Measurements from ENCODE around the gene RASAL2.

Gene RASAL2

DNA sequence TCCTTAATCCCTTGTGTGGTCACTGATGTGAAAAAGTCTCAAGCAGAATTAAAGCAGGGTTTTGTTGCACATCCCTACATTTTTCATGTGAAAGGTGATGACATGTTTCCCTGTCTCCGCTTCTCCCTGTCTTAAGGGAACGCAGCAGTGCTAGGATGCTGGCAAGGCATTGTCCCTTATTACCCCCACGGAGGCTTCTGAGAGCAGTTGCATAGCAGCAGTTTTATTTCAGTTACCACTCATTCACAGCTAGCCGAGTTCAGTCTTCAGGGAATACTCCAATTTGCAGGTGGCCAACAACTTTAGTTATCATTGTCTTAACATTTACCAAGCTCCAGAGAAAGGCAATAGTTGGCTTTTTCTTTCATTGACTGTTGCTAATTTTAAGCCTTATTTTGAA, 313.8 kb downstream of the RASAL2 start:
- DNase-seq: no peak

DNA sequence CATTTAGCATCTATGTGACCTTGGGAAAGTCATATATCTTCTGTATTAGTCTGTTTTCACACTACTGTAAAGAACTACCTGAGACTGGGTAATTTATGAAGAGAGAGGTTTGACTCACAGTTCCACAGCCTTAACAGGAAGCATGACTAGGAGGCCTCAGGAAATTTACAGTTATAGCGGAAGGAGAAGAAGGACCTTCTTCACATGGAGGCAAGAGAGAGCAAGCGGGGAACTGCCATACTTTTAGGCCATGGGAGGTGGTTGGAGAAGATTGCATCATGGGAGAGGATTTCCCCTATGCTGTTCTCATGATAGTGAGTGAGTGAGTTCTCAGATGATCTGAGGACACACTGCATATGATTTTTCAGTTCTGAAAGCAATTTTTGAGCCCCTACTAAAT, 315.0 kb downstream of the RASAL2 start:
- DNase-seq: no peak

- DNase-seq: no peak
These were observed 315.6 kb downstream of the RASAL2 start for GRCh38 chr1:178409541-178409940.

DNA sequence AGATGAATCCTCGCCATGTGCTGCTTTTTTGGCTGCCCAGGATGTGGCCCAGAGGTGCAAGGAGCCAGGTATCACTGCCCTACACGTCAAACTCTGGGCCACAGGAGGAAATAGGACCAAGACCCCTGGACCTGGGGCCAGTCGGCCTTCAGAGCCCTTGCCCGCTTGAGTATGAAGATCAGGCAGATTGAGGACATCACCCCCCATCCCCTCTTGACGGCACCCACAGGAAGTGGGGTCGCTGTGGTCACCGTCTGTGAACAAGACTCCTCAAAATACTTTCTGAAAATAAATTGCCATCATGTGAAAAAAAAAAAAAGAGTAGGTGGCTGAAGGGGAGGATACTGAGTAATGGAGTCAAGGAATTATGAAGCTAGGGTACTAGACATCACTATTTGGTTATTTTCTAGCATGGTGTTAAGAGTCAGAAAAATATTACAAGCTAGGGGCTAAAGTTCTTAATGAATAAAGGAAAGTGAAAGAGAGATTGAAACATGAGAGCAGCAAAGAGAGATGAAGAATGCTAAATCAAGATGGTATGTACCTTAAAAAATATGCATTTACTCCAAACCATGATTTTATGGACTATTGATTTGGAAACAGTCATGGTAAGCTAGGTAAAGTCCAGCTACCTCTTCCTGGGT, 318.0 kb downstream of the RASAL2 start:
- DNase-seq: no peak

GRCh38 chr1:178412400-178412770, 318.5 kb downstream of the RASAL2 start:
- DNase-seq: no peak

DNA sequence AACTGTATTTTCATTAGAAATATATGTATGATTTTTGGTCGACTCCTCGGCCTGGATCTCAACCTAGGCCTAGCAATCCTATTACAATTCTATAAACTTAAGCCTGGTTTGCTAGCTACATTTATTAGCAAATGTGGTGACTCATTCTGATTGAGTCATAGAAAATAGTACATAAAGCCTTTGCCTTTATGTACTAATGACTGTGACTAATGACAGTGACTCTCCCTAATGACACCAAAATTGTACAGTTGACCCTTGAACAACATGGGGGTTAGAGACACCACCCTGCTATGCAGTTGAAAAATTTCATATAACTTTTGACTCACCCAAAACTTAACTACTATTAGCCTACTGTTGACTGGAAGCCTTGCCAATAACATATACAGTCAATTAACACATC, 324.0 kb downstream of the RASAL2 start:
- DNase-seq: no peak

- no peak for DNase-seq
These were observed 324.5 kb downstream of the RASAL2 start for GRCh38 chr1:178418284-178418955.

DNA sequence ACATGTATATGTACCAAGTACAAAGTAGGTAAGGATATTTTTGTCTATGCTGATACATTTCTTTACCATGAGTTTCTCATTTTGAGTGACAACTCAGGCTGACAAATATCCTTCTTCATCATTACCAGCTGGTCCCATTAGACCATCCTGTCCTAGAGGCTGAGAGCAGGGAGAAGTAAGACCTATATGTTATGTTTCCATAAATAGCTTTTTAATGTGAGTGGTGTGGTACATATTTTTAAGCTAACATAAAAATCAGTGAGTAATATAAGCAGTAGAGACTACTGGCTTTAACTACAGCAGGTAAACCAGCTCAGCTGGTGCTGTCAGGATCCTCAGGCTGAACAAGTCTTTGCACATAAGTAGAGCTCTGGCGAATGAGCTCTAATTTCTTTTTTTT, 340.5 kb downstream of the RASAL2 start:
- DNase-seq: no peak

DNA sequence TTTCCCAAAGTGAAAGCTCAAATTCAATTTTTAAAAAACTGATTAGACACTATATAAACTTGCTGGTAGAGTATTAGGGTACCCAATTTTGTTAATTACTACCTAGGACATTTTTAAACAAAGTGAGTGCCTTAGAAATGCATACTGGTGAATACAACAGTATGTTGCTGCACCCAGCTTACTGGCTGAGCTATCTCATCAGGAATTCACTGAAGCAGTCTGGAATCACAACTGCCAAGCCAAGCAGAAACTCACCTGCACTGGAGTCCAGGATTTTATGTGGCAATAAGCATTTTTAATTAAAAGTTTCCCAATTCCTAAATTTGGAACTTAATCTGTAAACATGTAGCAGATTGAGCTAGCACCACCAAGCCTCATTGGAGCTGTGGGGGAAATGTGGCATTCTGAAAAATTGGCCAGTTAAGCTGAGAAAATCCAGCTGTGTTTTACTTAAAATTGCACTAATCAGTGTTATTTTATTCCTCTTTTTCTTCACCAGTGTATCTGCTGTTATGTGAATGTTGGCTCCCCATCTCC, 341.1 kb downstream of the RASAL2 start:
- no peak for DNase-seq

DNA sequence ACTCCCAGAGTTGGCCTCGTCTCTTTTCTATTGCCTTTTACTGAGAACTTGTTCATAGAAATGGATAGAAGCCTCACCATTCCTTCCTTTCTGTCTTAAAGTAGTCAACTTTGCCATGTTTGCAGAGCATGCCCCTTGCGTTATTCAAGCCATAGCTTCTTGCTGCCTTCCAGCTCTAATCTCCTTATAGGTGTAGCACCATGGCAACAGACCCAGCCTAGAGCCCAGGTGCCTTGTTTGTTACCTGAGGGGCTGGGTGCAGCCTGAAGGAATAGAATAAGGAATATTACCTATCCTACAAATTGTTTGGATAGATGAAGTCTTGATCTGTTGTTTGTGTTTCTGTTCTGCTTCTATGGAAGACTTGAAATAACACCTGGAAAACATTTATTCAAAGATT, 343.0 kb downstream of the RASAL2 start:
- DNase-seq: no peak

DNA sequence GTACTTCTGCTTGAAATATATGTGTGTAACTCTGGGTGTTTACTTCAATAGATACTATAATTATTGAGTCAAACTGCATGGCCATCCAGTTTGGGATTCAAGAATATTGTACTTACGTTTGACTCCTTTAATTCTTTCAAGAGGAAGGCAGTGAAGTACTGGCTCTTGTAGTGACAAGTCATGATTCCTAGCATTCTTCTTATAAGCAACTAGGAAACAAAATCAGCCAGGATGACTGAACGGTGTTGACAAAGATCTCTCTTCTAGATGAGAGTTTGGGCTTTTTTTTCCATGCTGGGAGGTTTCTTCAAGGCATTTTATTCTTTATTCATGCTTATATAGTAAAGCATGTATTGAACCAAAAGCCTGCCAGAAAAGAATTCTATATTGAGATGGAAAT, 344.5 kb downstream of the RASAL2 start:
- DNase-seq: no peak

DNA sequence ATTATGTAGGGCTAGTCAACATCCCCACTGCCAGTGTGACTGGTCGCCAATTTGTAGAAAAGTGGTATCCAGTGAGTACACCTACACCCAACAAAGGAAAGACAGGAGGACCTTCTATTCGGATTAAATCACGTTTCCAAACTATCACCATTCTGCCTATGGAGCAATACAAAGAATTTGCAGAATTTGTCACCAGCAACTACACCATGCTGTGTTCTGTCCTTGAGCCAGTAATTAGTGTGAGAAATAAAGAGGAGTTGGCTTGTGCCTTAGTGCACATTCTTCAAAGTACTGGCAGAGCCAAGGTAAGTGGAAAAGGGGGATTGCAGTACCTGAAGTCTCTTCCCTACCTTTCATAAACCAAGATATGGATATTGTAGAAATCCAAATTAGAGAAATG, 349.0 kb downstream of the RASAL2 start:
- DNase-seq: no peak

- no peak for DNase-seq
These were observed 357.0 kb downstream of the RASAL2 start for GRCh38 chr1:178450871-178451270.

DNA sequence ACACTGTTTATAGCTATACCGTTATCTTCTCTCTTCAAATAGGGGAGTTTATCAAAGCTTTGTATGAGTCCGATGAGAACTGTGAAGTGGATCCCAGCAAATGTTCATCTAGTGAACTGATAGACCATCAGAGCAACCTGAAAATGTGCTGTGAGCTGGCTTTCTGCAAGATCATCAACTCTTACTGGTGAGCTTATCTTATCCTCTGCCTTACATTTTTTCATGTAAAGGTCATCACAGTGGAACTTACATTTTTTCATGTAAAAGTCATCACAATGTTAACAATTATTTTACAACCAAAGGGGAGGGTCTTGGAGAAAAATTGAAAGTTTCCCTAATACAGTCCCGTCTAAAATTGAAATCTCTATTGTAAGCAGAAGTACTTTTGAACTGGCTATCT, 357.6 kb downstream of the RASAL2 start:
- DNase-seq: no peak

DNA sequence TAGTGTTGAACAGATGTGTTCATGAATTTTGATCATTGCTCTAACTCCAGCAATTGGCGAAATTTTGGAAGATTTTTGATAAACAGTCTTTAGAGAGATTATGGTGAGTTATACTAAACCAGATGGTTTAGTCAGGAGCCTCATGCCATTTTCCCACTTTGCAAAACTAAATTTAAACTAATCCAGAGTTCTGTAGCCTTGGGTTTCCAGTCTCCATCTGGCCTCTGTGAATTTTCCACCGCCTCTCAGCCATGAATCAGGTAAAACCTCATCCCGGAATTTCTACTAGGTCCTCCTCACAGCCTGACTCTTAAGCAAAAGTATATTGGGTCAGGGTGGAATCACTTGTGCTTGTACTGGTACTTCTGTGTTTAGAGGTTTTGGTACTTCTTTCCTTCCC, 358.1 kb downstream of the RASAL2 start:
- DNase-seq: no peak

GRCh38 chr1:178456472-178456871, 362.6 kb downstream of the RASAL2 start:
- DNase-seq: no peak

DNA sequence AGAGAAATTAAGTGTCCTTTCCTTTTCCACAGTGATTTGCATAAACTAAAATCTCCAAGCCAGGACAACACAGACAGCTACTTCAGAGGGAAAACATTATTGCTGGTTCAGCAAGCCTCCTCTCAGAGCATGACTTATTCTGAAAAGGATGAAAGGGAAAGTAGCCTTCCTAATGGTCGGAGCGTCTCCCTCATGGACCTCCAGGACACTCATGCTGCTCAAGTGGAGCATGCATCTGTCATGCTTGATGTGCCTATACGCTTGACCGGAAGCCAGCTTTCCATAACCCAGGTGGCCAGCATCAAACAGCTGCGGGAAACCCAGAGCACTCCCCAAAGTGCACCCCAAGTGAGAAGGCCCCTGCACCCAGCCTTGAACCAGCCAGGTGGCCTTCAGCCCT, 363.7 kb downstream of the RASAL2 start:
- no peak for DNase-seq

GRCh38 chr1:178458203-178458602, 364.3 kb downstream of the RASAL2 start:
- DNase-seq: no peak

GRCh38 chr1:178461104-178461503, 367.2 kb downstream of the RASAL2 start:
- DNase-seq: no peak

DNA sequence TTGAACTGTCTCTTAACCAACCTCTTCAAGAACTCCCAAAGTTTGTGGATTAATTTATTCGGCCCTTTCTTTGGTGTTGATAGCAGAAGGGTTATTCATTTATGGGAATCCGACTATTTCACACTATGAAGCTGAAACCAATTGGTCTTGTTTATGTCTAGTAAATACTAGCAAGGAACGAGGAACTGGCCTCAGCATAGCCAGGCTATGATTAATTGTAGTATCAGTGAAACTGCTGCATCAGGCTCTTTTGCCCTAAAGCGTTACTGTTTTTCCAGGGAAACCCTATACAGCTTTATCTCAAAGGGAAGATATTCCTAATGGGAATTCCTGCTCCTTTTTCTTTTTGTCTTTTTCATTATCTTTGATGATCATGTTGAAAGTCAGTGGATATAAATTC, 367.8 kb downstream of the RASAL2 start:
- no peak for DNase-seq

DNA sequence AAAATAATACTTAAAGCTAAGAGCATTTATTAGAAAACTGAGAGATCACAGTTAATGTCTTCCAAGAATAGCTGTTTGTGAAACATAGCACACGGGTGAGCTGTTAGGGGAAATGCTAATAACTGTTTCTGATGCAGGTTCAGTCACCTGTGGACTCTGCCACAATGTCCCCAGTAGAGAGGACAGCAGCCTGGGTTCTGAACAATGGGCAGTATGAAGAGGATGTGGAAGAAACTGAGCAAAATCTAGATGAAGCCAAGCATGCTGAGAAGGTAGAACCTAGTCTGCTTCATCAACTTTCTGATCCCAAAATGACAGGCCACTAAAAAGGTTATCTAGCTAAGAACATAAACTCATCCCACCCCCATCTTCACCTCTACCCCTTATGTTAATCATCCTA, 370.2 kb downstream of the RASAL2 start:
- no peak for DNase-seq

- no peak for DNase-seq
These were observed 370.7 kb downstream of the RASAL2 start for GRCh38 chr1:178464566-178464965.

DNA sequence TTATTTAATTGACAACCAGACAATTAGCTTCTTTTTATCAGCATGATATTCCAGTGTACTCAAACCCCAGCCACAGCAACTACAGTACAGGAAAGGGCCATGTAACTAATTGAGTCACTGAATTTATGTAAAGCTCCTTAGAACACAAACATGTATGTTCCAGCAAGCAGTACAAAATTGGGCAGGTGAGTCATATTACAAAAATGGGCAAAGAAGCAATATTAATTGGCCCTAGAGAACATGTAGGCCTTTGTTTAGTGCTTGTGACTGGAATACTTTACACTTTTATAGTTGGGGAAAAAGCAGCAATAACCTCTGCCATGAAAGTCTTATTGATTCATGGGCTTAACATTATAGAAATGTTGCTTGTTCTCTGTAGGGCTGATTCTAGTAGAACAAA, 371.1 kb downstream of the RASAL2 start:
- DNase-seq: no peak

- DNase-seq: no peak
These were observed 373.9 kb downstream of the RASAL2 start for GRCh38 chr1:178467837-178468236.
